HepG2 (cell line): ENCODE measurements around the gene PTS. TPM values are rescaled to one million over a fixed set of nuclear protein-coding genes. Genes with fewer than 3 reads are reported as not detected.
A peak's percentile ranks its signal among the peaks of the same experiment; 100 is the strongest.

Source experiments
- CC2D1A ChIP-seq: sonication (generic); formaldehyde crosslinking; IDR thresholded peaks from 2 replicates; pipeline ENCODE4 v1.8.1; 2023; ENCODE audit warnings: mild to moderate bottlenecking, missing genetic modification reagents
- ELF1 ChIP-seq: sonication (generic); formaldehyde crosslinking; IDR thresholded peaks from 2 replicates; pipeline ENCODE4 v1.4.0; 2020; ENCODE audit warnings: missing genetic modification reagents
- GATAD1 ChIP-seq: IDR thresholded peaks from 2 replicates; pipeline ENCODE4 v1.6.1; 2016; ENCODE audit warnings: missing genetic modification reagents, missing compliant biosample characterization
- GATAD2A ChIP-seq: IDR thresholded peaks from 2 replicates; pipeline ENCODE4 v1.6.1; 2016
- HMGXB4 ChIP-seq, 2 experiments: sonication (generic) in 1 of 2; formaldehyde crosslinking in 1 of 2; IDR thresholded peaks; 2 replicates each; pipeline versions ENCODE4 v1.4.0 to v1.6.1; 2018 to 2020; ENCODE audit warnings: missing genetic modification reagents in 2 of 2, borderline replicate concordance in 1 of 2, low read depth in 1 of 2, mild to moderate bottlenecking in 1 of 2, missing biosample characterization in 1 of 2
- HNRNPL ChIP-seq: fragments of 200-400 bp; formaldehyde crosslinking; IDR thresholded peaks from 2 replicates; pipeline ENCODE4 v1.6.1; 2017; ENCODE audit warnings: mild to moderate bottlenecking, low read depth, low read length
- HNRNPUL1 ChIP-seq: fragments of 200-400 bp; formaldehyde crosslinking; IDR thresholded peaks from 2 replicates; pipeline ENCODE4 v1.6.1; 2017; ENCODE audit warnings: low read depth, mild to moderate bottlenecking, low read length, moderate library complexity
- KLF13 ChIP-seq: sonication (generic); formaldehyde crosslinking; IDR thresholded peaks from 2 replicates; pipeline ENCODE4 v1.4.0; 2020; ENCODE audit warnings: mild to moderate bottlenecking, missing genetic modification reagents
- MED1 ChIP-seq: sonication (generic); formaldehyde crosslinking; IDR thresholded peaks from 2 replicates; pipeline ENCODE4 v1.4.0; 2020; ENCODE audit warnings: missing genetic modification reagents
- RARA ChIP-seq: IDR thresholded peaks from 2 replicates; pipeline ENCODE4 v1.6.1; 2016; ENCODE audit warnings: missing genetic modification reagents, missing compliant biosample characterization
- RFX3 ChIP-seq: IDR thresholded peaks from 2 replicates; pipeline ENCODE4 v1.6.1; 2016; ENCODE audit warnings: missing biosample characterization, missing genetic modification reagents
- RXRA ChIP-seq: sonication (generic); formaldehyde crosslinking; IDR thresholded peaks from 2 replicates; pipeline ENCODE4 v1.5.1; 2020; ENCODE audit warnings: missing genetic modification reagents
- TFE3 ChIP-seq: IDR thresholded peaks from 2 replicates; pipeline ENCODE4 v1.6.1; 2016
- TP53 ChIP-seq: sonication (generic); formaldehyde crosslinking; conservative IDR thresholded peaks from 2 replicates; pipeline ENCODE4 v1.4.0; 2020; ENCODE audit warnings: missing genetic modification reagents
- ZBTB21 ChIP-seq: sonication (generic); formaldehyde crosslinking; IDR thresholded peaks from 2 replicates; pipeline ENCODE4 v1.4.0; 2020; ENCODE audit warnings: missing genetic modification reagents
- ZBTB43 ChIP-seq: sonication (generic); formaldehyde crosslinking; conservative IDR thresholded peaks from 2 replicates; pipeline ENCODE4 v1.4.0; 2020; ENCODE audit warnings: missing genetic modification reagents
- ZFP62 ChIP-seq: sonication (generic); formaldehyde crosslinking; IDR thresholded peaks from 2 replicates; pipeline ENCODE4 v1.4.0; 2020; ENCODE audit warnings: missing genetic modification reagents
- ZNF143 ChIP-seq: sonication (generic); formaldehyde crosslinking; IDR thresholded peaks from 2 replicates; pipeline ENCODE4 v1.4.0; 2020; ENCODE audit warnings: missing genetic modification reagents
- ZNF235 ChIP-seq: sonication (generic); formaldehyde crosslinking; IDR thresholded peaks from 2 replicates; pipeline ENCODE4 v1.8.1; 2023; ENCODE audit warnings: mild to moderate bottlenecking, missing genetic modification reagents, borderline replicate concordance
- ZNF317 ChIP-seq: sonication (generic); formaldehyde crosslinking; IDR thresholded peaks from 2 replicates; pipeline ENCODE4 v1.5.0; 2020; ENCODE audit warnings: mild to moderate bottlenecking, missing genetic modification reagents
- ZNF615 ChIP-seq: sonication (generic); formaldehyde crosslinking; IDR thresholded peaks from 2 replicates; pipeline ENCODE4 v1.5.0; 2020; ENCODE audit warnings: mild to moderate bottlenecking, missing genetic modification reagents, borderline replicate concordance
- ZNF687 ChIP-seq: sonication (generic); formaldehyde crosslinking; IDR thresholded peaks from 2 replicates; pipeline ENCODE4 v1.5.1; 2020; ENCODE audit warnings: mild to moderate bottlenecking, missing genetic modification reagents, moderate library complexity
- ZSCAN22 ChIP-seq: sonication (generic); formaldehyde crosslinking; IDR thresholded peaks from 2 replicates; pipeline ENCODE4 v1.4.0; 2020; ENCODE audit warnings: mild to moderate bottlenecking, missing genetic modification reagents
- polyA plus RNA-seq, 8 experiments: library from polyadenylated mRNA; depleted of rRNA in 3 of 8; stranded (reverse) in 7 of 8; unstranded in 1 of 8; fragments of >200 nt; fragmentation: Illumina TruSeq in 4 of 8; extraction: Trizol in 4 of 8; gene quantifications; 2 replicates each; pipeline versions ENCODE4 v1.2.1 to v1.2.3, GENCODE V29; 2011 to 2016; ENCODE audit warnings: low read depth in 4 of 8, missing spikeins in 1 of 8, mixed read lengths in 1 of 8; ENCODE audit not compliant: insufficient read depth in 1 of 8
- total RNA-seq, 5 experiments: library from RNA; depleted of rRNA; stranded (reverse); fragments of >200 nt; fragmentation: Illumina TruSeq; extraction: Trizol; gene quantifications; 2 replicates each; pipeline ENCODE4 v1.2.3, GENCODE V29; 2016; ENCODE audit warnings: low read depth in 1 of 5

PTS gene
- total and polyA plus RNA-seq, 2 of the 13 experiments (the other 11 are each of a cell fraction or from before 2014, with no cell fraction given): 33.6 to 49.3 TPM

- TF ChIP-seq ZBTB21 (CRISPR knock-in tag): no peak
- no peak for TF ChIP-seq ZSCAN22 (CRISPR knock-in tag)
- TF ChIP-seq ZFP62: no peak
- TF ChIP-seq HMGXB4 (CRISPR knock-in tag; IDR thresholded peaks at IDR 0.05; ENCODE audit: borderline replicate concordance in 1 of 2, low read depth in 1 of 2): peak; percentile 35 to 52; a peak in 1 of 4 replicates
- no peak for TF ChIP-seq RXRA (CRISPR knock-in tag)
- TF ChIP-seq RFX3: no peak
- no peak for TF ChIP-seq CC2D1A (CRISPR knock-in tag)
- no peak for TF ChIP-seq TP53
- TF ChIP-seq ZBTB43 (CRISPR knock-in tag): no peak
- no peak for TF ChIP-seq ZNF615 (CRISPR knock-in tag)
- TF ChIP-seq HNRNPL: no peak
- TF ChIP-seq HNRNPUL1: no peak
- no peak for TF ChIP-seq GATAD1
- TF ChIP-seq ZNF143: no peak
- no peak for TF ChIP-seq ZNF317 (CRISPR knock-in tag)
- TF ChIP-seq ELF1 (CRISPR knock-in tag): no peak
- TF ChIP-seq GATAD2A (CRISPR knock-in tag): no peak
- no peak for TF ChIP-seq ZNF235 (CRISPR knock-in tag)
- TF ChIP-seq KLF13: no peak
- no peak for TF ChIP-seq RARA
- no peak for TF ChIP-seq TFE3 (CRISPR knock-in tag)
- TF ChIP-seq MED1: no peak
- peak; percentile 25 for TF ChIP-seq ZNF687 (CRISPR knock-in tag)
These were observed 54.3 kb downstream of the PTS start (continued) for GRCh38 chr11:112280268-112281126.
